Stimulated activated CD4-positive, alpha-beta T cell treated with anti-CD3 and anti-CD28 coated beads, Interleukin-12 subunit alpha, Interleukin-12 subunit beta, amount 100 ng/mL, for 4 hours (primary cell): ENCODE results near the gene GON7.
A peak's percentile ranks its signal among the peaks of the same experiment; 100 is the strongest.
"Not testable (repeated sequence)": the region's sequence is repeated elsewhere in the genome, so short reads cannot be mapped to it uniquely, and the experiment has no call there.

Source experiments
- DNase-seq: peaks from one replicate; pipeline ENCODE4 v3.0.0-alpha.2; 2020

The GON7 gene, protein sequence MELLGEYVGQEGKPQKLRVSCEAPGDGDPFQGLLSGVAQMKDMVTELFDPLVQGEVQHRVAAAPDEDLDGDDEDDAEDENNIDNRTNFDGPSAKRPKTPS

DNA sequence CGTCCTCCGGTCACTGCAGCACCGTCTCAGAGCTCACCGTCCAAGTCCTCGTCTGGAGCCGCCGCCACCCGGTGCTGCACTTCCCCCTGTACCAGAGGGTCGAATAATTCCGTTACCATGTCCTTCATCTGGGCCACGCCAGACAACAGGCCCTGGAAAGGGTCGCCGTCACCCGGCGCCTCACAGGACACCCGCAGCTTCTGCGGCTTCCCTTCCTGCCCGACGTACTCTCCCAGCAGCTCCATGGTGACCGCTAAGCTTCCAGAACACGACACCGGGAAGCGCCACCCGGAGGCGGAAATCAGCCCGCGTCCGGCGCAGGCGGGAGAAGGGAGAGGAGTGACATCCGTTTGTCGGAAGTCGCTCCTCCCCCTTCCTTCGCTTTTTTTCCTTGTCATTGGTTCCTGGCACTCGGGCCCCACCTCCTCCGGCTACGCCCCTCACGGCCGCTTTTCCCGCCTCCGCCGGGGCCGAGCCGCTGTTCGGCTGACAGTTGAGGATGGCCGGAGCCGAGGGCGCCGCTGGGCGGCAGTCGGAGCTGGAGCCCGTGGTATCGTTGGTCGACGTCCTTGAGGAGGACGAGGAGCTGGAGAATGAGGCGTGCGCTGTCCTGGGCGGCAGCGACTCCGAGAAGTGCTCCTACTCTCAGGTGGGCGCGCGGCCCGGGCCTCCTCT is at the start of gene GON7, which contains the start of gene UBR7:
TSS of gene GON7 (minus strand) at position 273 of the 675 bp plus-strand sequence. CDS start at position 245, 28 bp downstream.
TSS of gene UBR7 (plus strand) at position 464 of the 675 bp plus-strand sequence. CDS start at position 500, 36 bp downstream.
- DNase-seq, result peak; percentile 81

DNA sequence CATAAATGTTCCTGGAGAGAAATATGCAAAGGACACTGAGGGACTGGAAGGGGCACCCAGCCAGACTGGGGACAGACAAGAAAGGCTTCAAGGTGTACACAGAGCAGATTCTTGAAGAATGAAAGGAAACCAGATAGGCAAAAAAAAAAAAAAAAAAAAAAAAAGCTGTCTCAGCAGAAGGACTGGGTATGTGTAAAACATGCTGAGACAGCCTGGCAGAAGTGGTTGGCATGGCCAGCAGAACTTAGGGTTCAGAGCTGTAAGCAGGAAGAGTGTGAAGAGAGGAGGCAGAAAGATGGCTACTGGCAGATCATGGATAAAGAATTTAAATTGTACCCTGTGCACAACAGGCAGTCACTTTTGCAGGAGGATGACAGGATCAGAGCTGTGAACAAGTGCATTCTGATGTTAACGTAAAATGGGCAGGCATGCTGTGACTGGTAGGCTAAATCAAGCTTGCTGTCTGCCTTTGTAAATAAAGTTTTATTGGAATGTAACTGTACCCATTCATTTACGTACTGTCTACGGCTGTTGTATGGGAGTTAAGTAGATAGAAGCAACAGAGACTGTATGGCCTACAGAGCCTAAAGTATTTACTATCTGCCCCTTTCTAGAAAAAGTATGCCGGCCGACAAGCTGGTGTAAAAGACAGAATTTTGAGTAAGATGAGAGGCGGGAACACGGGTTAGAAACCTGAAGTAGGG is 42.4 kb upstream of the GON7 start:
- DNase-seq, result no peak

DNA sequence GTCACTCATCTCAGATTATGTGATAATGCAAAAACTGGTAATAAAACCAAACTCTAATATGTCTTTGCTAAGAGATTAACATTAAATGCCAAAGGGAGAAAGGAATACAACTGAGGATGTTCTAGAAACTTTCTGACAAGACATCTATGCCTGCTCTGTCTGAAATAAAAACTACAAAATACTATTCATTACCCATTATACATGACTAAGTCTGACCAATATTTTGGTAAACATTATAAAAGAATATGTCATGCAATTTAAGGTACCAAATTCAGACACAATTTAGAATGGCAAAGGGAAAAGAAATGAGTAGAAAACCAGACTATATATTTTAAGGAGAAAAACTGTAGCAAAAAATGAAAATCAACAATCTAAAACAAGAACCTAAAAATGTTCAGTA is 39.7 kb upstream of the GON7 start:
- no peak for DNase-seq

DNA sequence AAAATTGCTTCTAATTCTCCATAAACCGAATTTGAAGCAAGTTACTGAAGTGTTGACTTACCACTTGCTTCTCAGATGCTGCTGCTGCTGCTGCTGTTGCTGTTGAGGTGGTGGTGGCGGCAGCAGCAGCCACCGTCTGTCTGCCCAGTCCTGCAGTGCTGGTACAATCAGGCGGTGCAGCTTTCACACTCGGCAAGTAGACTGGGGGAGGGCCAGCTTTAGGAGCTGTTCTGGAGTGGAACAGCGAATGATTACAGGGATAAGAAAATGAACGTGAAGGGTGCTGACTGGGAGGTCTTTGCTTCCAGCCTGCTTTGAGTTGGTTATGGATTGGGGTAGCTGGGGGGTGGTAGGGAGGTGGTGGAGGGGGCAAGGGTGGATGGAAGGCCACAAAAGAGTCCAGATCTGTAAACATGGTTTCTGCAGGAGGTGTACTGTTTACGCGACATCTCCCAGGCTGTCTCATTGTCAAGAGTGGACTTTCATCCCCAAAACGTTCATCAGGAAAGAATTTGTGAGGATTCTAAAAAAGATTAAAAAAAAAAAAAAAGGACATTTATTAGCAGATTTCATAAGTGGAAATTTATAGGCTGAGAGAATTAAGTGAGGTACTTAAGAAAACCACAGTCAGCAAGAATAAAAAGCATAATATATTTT is 39.0 kb upstream of the GON7 start:
- no peak for DNase-seq

DNA sequence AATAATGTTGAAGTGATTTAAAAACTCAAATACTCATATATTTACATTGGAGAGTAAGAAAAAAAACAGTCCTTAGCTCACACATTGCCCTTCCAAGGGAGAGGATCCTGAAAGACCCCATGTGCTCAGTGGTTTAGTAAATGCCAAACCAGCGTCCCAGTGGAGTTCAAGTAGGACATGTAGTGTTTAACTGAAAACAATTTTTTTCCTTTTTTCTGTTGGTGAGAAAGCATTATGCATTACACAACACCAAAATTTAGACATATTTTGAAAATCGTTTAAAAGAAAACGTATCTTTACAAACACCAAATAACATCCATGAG is 33.8 kb upstream of the GON7 start:
- DNase-seq, result no peak

DNA sequence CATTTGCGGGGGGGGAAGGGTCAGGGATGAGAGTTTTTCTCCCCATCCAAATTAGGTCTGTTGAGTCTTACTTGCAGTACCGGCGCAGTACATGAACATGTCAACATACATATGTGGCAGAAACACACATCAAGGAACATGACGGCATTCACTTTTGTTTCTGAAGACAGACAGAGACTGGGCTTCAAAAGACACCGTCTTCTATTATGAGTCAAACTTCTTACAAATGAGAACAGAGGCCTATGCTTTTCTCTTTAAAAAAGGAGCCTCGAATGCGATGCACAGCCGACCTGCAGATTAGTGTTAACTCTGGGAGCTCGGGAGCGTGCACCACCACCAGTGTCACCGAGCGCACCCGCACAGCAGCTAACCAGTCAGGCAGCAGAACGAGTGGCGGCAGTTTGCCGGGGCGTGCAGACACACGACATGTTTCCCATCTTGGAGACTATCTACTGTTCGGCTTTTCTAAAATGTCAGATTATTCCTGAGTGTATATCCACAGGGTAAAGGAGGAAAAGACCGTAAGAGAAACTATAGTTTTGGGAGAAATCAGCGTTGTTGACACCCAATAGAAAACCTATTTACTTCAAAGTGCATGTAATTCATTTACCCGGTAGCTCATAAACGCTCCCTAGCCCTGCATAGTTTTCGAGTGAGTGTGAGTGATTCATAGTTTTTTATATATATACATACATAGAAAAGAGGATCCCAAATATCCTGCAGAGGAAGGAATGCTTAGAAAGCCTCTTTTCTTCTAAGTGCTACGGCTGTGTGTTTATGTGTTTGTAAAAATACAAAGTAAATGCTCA is 33.2 kb upstream of the GON7 start:
- DNase-seq, result no peak

DNA sequence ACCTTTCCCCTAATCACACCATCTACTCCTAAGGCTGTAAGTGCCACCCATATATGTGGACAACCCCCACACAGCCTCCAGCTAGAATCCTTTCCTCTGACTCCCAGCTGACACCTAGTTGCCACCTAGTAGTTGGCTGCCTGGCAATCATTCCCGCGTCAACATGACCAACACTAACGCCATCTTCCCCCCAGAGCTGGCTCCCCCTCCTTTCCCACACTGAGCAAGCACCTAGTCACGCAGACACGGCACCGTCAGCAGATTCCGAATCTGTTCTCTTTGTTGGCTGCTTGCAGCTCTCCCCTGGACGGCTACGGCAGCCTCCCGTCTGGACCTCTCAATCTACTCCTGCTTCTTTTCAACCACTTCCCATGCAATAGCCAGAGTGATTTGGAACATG is 27.9 kb upstream of the GON7 start:
- no peak for DNase-seq

DNA sequence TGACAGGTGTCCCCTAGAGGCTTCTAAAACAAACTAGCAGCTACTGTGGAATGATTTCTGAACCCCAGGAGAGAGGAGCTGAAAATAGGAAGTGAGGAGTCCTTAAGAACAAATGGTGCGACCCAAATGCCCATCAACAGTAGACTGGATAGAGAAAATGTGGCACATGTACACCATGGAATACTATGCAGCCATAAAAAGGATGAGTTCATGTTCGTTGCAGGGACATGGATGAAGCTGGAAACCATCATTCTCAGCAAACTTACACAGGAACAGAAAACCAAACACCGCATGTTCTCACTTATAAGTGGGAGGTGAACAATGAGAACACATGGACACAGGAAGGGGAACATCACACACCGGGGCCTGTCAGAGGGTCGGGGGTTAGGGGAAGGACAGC is 26.2 kb upstream of the GON7 start:
- not testable (repeated sequence) for DNase-seq

DNA sequence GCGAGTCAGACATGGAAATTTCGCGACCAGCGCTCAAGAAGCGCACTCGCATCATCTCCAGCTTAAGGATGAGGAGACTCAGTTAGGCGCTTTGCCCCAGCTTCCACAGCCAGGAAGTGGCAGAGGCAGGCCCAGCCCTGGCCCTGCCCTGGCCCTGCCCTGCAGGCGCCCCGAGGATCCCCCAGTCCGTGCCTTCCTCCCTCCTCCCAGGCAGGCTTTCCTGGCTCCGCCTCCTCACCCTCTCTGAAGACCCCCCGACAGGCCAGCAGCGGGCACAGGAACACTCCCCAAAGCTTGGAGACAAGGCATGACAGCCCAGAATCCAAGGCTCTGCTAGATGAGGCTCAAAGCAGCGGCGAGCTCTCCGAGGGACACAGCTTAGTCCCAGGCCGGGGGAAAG is 25.3 kb upstream of the GON7 start:
- no peak for DNase-seq

DNA sequence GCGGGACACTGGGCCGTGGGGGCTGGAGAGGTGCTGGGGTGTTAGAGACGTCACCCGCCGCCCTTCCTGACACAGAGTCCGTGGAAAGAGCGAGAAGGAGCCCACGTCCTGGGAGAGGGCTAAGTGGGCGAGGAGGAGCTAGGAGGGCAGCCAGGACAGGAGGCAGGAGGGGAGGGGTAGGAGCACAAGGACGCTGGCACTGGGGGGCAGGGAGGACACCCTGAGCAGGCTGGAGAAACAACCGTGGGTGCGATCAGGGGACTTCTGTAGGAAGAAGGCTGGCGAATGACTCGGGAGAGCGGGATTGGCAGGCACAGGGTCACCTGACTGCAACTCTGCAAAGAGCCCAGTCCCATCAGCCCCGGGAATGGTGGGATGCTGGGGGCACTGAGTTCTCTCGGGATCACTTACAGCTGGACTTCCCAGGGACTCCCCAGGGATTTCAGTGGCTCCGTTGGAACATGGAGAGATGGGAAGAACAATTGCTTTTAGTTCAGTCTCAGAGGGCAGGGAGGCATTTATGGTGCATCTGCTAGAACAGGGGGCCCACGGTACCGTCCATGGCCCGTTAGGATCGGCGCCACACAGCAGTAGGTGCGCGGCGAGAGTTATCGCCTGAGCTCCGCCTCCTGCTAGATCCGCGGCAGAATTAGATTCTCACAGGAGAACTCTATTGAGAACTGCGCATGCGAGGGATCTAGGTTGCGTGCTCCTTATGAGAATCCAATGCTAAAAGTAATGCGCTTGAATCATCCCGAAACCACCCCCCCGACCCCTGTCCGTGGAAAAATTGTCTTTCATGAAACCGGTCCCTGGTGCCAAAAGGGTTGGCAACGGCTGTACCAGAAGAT is 24.5 kb upstream of the GON7 start:
- no peak for DNase-seq

DNA sequence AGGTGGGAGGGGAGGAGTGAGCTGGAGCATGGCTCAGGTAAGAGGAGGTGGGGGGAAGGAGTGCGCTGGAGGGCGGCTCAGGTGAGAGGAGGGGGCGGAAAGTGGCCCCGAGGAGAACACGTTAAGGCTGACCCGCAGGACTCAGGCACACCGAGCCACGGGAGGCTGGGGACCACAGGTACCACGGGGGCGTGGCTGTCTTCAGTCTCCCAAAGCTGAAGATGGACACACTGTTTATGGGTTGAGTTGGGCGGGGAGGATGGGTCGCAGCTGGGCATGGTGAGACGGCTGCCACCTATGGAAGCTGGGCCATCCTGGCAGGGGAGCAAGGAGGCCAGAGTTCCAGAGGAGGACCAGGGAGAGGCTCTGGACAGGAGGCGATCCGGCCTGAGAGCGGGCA is 23.7 kb upstream of the GON7 start:
- no peak for DNase-seq

DNA sequence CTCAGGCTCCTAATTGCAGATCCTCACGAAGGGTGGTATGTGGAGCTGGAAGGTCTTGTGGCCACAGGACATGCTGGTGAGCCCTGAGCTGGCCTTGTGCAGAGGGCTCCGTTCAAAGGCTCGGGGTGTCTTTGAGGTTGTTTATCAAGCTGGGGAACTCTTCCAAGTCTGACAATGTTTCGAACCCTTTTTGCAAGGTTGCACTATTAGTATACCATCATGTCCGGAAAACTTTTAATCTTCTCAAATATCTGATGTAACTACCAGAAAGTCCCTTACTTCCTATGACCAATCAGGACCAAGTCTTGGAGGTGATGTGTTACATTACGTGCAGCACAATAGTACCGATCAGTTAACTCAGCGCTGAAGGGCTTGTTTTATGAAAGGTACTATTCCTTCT is 21.7 kb upstream of the GON7 start:
- DNase-seq, result no peak

DNA sequence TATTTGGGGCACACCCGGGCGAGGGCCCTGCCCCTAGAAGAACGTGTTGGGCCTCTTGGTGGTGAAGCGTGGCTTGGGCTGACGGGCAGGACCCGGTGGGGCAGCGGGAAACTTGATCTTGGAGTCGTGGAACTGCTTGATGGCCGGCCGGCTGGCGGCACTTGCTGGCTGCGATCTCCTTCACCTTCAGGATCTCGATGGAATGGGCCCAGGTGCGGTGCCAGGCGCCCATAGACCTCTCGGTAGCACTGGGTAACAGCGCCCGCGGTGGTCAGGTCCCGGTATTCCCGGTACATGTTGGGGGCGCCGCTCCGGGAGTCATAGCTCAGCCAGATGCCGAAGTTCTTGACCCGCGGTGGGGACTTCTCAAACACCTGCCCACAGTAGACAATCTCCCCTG is 16.7 kb upstream of the GON7 start:
- no peak for DNase-seq

DNA sequence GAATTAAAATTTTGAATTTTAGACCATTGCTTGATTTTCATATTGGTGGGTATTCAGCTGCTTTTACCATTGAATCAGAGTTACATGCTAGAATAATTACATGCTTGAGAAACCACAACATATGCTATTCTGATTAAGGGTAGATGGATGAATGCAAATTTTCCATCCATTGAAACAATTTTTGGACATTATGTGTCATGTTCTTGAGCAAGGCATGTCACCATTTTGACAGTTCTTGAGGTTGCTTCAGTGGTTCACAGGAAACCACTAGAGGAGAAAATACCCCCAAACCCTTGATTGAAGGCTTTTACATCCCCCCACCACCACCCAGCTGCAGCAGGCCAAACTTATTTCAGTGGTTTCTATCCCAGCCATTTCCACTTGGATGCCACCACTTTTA is 13.6 kb upstream of the GON7 start:
- DNase-seq, result no peak

DNA sequence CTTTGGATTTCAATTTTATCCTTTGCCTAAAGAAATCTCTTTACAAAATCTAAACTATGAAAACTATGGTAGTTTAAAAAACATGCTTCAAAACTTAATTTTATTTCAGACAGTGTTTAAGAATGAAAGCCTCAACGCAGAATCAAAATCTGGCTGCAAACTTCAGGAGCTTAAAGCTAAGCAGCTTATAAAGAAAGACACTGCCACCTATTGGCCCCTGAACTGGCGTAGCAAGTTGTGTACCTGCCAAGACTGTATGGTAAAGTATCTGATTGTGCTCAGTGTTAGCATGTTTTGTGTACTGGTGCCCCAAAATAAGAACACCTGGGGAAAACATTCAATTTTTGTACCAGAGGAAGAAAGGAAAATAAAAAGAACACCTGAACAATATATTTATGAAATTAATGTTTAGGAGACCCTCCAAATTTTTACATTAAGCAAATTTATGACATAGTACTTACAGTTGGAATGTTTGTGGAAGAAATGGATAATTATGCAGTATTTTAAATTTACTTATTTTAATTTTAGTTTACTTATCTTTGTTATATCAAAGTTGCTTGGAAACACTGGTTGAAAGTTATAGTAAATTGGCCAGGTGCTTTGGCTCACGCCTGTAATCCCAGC is 12.3 kb upstream of the GON7 start:
- peak; percentile 15 for DNase-seq

DNA sequence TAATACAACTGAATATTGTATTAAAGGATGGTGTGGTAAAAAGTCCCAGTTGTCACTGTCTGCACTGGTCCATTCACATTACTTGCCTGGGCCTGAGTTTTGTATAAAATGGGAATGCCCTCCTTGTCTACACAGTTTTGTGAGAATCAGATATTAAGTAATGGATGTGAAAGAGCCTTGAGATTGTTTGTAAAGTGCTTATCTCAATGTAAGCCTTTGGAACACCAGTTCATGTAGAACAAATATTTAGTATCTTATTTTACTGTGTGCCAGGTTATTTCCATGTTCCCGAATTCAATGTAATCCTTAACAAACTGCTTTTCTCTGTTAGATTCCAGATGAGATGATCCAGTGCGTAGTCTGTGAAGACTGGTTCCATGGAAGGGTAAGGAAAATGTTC is 7.7 kb upstream of the GON7 start:
- DNase-seq, result no peak

DNA sequence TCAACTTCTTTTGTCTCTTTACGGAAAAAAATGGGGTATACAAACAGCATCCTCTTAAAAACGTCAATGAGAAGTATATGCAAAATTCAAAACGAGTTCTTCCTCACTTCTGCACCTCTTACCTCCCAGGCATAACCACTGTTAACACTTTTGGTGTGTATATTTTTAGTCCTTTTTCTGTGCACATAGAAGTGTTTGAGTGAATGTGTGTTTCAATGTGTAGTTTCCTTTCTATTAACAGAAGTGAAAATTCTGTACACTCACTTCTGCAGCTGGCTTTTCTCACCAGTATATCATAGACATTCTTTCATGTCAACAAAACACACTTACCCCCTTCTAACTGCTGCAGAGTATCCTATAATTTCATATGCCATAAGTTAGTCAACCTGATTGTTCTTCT is 5.6 kb upstream of the GON7 start:
- no peak for DNase-seq

DNA sequence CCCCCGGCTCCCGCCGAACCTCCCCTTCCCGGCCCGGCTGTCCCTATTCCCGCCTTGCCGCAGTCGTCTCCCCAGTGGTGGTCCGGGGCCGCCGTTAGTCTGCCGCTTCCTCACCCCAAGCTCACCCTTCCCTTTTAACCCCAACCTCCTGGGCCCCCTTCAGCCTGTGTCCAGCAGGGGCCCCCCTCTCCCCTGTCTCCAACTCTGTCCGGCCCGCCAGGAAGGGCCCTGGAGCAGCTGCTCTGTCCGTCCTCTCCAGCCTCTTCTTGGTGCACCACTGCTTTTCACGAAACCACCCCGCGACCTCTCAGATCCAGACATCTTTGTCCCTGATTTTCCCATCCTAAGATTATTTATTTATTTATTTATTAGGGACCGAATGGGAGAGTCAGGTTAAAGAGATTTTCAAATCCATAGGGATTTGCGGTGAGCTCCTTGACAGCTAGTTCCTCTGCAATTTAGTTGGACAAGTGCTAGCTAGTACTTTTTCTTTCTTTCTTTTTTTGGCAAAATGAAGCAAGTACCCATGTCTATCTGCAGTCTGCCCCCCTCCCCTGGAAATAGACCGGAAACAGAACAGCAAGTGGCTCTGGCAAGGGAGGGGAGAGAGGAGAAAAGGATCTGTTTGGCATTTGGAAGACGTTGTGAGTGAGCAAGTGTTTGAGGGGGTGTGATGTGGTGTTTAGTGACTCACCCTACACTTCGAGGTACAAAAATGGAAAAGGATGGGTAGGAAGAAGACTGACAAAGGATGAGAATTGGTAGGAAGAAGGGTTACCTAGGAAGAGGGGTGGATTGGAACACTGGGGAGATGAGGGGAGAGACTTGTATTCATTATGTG is 823 bp upstream of the GON7 start:
- DNase-seq, result no peak

DNA sequence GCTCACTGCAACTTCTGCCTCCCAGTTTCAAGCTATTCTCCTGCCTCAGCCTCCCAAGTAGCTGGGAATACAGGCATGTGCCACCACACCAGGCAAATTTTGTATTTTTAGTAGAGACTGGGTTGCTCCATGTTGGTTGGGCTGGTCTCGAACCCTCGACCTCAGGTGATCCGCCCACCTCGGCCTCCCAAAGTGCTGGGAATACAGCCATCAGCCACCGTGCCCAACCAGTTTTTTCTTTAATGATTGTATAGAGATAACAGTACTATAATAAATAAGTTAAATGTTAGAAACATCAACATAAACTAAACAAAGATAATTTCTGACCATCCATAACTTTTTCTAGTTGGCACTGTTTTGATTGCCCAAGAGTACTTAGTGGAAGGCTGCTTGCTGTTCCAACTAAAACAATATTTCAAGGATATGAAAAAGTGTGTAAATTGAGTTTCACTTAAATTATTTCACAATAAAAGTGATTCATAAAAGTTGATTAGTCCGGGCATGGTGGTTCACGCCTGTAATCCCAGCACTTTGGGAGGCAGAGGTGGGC is 5.6 kb downstream of the GON7 start:
- no peak for DNase-seq

DNA sequence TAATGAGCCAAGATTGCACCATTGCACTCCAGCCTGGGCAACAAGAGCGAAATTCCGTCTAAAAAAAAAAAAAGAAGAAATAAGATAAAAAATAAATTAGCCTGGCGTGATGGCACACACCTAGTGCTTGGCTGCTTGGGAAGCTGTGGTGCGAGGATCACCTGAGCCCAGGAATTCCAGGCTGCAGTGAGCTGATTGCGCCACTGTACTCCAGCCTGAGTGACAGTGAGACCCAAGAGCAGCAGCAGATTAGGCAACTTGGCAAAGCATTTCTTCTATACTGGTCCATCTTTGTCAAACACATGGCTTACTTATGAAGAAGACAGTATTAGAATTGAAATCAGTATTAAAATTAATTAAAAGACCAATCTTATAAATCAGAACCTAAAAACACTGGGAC is 6.3 kb downstream of the GON7 start:
- no peak for DNase-seq

DNA sequence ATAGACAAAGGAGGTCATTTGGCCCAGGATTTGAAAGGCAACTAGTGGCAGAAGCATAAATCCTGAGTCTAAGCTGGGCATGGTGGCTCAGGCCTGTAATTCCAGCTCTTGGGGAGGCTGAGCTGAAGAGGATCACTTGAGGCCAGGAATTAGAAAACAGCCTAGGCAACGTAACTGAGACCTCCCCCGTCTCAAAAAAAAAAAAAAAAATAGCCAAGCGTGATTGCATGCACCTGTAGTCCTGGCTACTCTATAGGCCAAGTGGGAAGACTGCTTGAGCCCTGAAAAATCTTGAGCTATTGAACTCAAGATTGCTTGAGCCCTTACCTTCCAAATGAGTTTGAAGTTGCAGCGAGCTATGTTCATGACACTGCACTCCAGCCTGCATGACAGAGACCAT is 7.8 kb downstream of the GON7 start:
- no peak for DNase-seq
